Prostate gland (tissue), 2 donors: Measurements from ENCODE around the gene HECTD1. TPM values are rescaled to one million over a fixed set of nuclear protein-coding genes. Genes with fewer than 3 reads are reported as not detected.
"Not testable (repeated sequence)": the region's sequence is repeated elsewhere in the genome, so short reads cannot be mapped to it uniquely, and the experiment has no call there.

Source experiments
- DNase-seq: peaks from one replicate; pipeline ENCODE4 v3.0.0-alpha.2; 2019; ENCODE audit warnings: low spot score
- H3K27ac ChIP-seq, 2 donors: fragments of 200-600 bp; sonication (generic); 2 replicates each; pipeline ENCODE4 v1.5.1; 2017 to 2019
- H3K27me3 ChIP-seq: fragments of 200-600 bp; sonication (generic); replicated peaks from 2 replicates; pipeline ENCODE4 v1.5.1; 2019; ENCODE audit not compliant: insufficient read depth
- H3K36me3 ChIP-seq, 2 donors: fragments of 200-600 bp; sonication (generic); 1 replicate in 1 of 2; 2 replicates in 1 of 2; pipeline versions ENCODE4 v1.5.1 to v1.8.1; 2017 to 2019
- H3K4me1 ChIP-seq: fragments of 200-600 bp; sonication (generic); replicated peaks from 2 replicates; pipeline ENCODE4 v1.5.1; 2019
- H3K4me3 ChIP-seq, 2 donors: fragments of 200-600 bp; sonication (generic); 2 replicates each; pipeline ENCODE4 v1.5.1; 2017 to 2019
- H3K9me3 ChIP-seq: fragments of 200-600 bp; sonication (generic); 2 replicates; pipeline ENCODE4 v1.5.1; 2017
- POLR2A ChIP-seq: fragments of 450-650 bp; IDR thresholded peaks from one replicate; pipeline ENCODE4 v1.6.1; 2016; ENCODE audit warnings: antibody characterized with exemption, mild to moderate bottlenecking
- POLR2AphosphoS5 ChIP-seq: sonication (generic); formaldehyde crosslinking; IDR thresholded peaks from one replicate; pipeline ENCODE4 v1.6.1; 2017; ENCODE audit warnings: antibody characterized with exemption
- WGBS: methylation state at CpG from one replicate; pipeline ENCODE4 v1.1.5; 2018; 5-methylcytosine and 5-hydroxymethylcytosine counted together
- intact Hi-C: fragments of 100-400 bp; cut with DNase I; formaldehyde crosslinking; loops from one replicate; pipeline ENCODE4 v1.14.2; 2022
- total RNA-seq, 2 donors: library from RNA; depleted of rRNA; stranded (reverse); fragments of >200 nt; gene quantifications; one replicate each; pipeline ENCODE4 v1.1.0, GENCODE V29; 2016
- TF ChIP-seq, protein P1 (sequence below), 4 experiments: fragments of 200-600 bp in 2 of 4; fragments of 450-650 bp in 2 of 4; sonication (generic) in 2 of 4; IDR thresholded peaks; 1 replicate in 3 of 4; 2 replicates in 1 of 4; pipeline ENCODE4 v1.5.1; 2016 to 2019; ENCODE audit warnings: antibody characterized with exemption in 4 of 4, mild to moderate bottlenecking in 2 of 4, moderate library complexity in 2 of 4

HECTD1 gene
- total RNA-seq, 2 donors from 2014 or later: 108 to 189 TPM

DNA sequence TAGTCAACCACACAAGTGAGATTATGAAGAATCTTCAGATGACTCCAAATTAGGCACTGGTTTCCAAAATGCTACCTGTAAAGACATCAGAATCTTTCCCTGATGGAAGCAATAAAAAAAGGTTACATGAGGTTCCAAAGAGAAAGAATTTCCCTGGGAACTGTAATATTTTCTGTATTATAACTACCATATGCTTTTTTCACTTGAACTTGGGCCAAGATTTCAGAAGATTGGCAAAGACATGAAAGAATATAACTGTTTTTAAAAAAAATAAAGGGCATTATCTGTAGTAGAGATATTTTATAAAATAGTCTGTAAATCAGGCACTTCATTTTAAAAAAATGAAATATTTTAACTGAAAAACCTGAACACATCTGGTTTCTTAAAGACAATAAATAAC is 12.9 kb downstream of the HECTD1 start:
- H3K27ac ChIP-seq: no peak overlapping the region
- H3K9me3 ChIP-seq: no peaks in the 10 kb centered on the region
- TF ChIP-seq POLR2AphosphoS5: no peak
- TF ChIP-seq POLR2A: no peak
- TF ChIP-seq, protein P1, sequence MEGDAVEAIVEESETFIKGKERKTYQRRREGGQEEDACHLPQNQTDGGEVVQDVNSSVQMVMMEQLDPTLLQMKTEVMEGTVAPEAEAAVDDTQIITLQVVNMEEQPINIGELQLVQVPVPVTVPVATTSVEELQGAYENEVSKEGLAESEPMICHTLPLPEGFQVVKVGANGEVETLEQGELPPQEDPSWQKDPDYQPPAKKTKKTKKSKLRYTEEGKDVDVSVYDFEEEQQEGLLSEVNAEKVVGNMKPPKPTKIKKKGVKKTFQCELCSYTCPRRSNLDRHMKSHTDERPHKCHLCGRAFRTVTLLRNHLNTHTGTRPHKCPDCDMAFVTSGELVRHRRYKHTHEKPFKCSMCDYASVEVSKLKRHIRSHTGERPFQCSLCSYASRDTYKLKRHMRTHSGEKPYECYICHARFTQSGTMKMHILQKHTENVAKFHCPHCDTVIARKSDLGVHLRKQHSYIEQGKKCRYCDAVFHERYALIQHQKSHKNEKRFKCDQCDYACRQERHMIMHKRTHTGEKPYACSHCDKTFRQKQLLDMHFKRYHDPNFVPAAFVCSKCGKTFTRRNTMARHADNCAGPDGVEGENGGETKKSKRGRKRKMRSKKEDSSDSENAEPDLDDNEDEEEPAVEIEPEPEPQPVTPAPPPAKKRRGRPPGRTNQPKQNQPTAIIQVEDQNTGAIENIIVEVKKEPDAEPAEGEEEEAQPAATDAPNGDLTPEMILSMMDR (IDR thresholded peaks at IDR 0.05): no peak
- DNase-seq: no peak
- H3K4me1 ChIP-seq: no peaks in the 10 kb centered on the region
- H3K27me3 ChIP-seq: no peaks in the 10 kb centered on the region
- no peak overlapping the region for H3K4me3 ChIP-seq
- intact Hi-C loops: no loop called here
- H3K36me3 ChIP-seq: no peaks in the 10 kb centered on the region

DNA sequence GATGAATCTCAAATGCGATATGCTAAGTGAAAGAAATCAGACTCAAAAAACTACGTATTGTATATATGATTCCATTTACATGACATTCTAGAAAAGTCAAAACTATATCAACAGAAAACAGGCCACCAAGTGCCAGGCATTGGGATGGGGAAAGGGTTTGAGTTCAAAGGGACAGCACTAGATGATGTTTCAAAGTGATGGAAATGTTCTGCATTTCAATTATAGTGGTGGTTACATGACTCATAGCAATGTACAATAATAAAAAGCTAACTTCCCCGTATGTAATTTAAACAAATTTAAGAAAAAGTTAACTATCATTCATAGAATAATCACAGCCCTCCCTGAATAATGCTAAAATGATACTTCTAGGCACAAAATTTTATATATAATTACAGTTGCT is 13.5 kb downstream of the HECTD1 start:
- Histone ChIP-seq H3K36me3 (no peaks in the 10 kb centered on the region), H3K4me1 (no peaks in the 10 kb centered on the region), H3K27me3 (no peaks in the 10 kb centered on the region), H3K9me3 (no peaks in the 10 kb centered on the region), H3K27ac (no peak overlapping the region), H3K4me3 (no peak overlapping the region)
- WGBS: 80% methylated on average over 3 of the region's 3 CpGs
- no peak for DNase-seq
- TF ChIP-seq POLR2AphosphoS5: no peak
- TF ChIP-seq, protein P1 (IDR thresholded peaks at IDR 0.05): no peak
- TF ChIP-seq POLR2A: no peak
- intact Hi-C loops: no loop called here

DNA sequence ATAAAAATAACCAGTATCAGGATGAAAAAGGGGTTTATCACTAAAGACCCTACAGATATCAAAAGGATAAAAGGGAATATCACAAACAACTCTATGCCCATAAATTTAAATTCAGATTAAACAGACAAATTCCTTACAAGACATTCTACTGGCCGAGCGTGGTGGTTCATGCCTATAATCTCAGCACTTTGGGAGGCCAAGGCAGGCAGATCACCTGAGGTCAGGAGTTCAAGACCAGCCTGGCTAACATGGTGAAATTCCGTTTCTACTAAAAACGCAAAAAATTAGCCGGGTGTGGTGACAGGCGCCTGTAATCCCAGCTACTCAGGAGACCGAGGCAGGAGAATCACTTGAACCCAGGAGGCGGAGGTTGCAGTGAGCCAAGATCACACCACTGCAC is 15.0 kb downstream of the HECTD1 start:
- H3K4me1 ChIP-seq, H3K27me3 ChIP-seq, H3K4me3 ChIP-seq, H3K9me3 ChIP-seq, DNase-seq, H3K36me3 ChIP-seq, H3K27ac ChIP-seq, intact Hi-C loops: not testable (repeated sequence)
- 95% methylated on average over 8 of the region's 8 CpGs for WGBS

DNA sequence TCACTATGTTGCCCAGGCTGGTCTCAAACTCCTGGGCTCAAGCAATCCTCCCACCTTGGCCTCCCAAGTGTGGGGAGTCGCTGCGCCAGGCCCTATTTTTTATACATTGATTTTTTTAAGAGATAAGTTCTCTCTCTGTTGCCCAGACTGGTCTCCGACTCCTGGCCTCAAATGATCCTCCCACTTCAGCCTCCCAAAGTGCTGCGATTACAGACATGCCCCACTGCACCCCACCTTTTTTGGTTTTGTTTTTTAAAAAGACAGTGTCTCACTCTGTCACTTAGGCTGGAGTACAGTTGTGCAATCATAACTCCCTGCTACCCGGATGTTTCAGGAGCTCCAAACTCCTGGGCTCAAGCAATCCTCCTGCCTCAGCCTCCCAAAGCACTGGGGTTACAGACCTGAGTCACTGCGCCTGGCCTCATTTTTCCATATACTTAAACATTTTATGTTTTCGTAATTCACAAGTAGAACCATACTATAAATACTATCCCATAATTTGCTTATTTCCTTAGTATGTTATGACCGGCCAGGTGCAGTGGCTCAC is 16.8 kb downstream of the HECTD1 start:
- no peaks in the 10 kb centered on the region for H3K36me3 ChIP-seq
- H3K9me3 ChIP-seq: no peaks in the 10 kb centered on the region
- WGBS: 94% methylated on average over 8 of the region's 8 CpGs
- no peak overlapping the region for H3K27ac ChIP-seq
- H3K4me1 ChIP-seq: no peaks in the 10 kb centered on the region
- DNase-seq: no peak
- no peak overlapping the region for H3K4me3 ChIP-seq
- no peaks in the 10 kb centered on the region for H3K27me3 ChIP-seq
- TF ChIP-seq POLR2A (no peak), POLR2AphosphoS5 (no peak)
- TF ChIP-seq, protein P1 (IDR thresholded peaks at IDR 0.05): no peak
- intact Hi-C loops: no loop called here

DNA sequence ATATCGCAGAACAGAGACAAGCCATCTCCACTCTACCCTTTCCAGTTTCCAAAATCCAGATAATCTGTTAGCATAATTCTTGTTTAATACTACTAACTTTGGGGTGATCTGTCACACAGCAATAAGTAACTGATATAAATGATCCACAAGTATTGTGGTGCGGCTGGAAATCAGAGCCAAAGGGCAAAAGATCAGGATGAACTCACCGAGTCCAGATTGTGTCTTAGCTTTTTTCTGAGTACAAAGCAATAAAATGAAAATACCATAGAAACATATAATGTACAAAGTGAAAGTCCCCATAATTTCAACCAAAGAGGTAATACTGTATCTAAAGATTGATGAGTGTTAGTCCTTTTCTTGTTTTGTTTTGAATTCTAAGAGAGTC is 17.4 kb downstream of the HECTD1 start:
- no peaks in the 10 kb centered on the region for H3K4me1 ChIP-seq
- no peaks in the 10 kb centered on the region for H3K27me3 ChIP-seq
- 84% methylated on average over 3 of the region's 3 CpGs for WGBS
- no peak for DNase-seq
- intact Hi-C loops: no loop called here
- TF ChIP-seq, protein P1 (IDR thresholded peaks at IDR 0.05): no peak
- TF ChIP-seq POLR2AphosphoS5 (no peak), POLR2A (no peak)
- H3K9me3 ChIP-seq: no peaks in the 10 kb centered on the region
- no peaks in the 10 kb centered on the region for H3K36me3 ChIP-seq
- H3K4me3 ChIP-seq: no peak overlapping the region
- H3K27ac ChIP-seq: no peak overlapping the region
